Activated CD4-positive, alpha-beta T cell treated with anti-CD3 and anti-CD28 coated beads for 36 hours (primary cell): ENCODE measurements around the gene TCF12. TPM values are rescaled to one million over a fixed set of nuclear protein-coding genes. Genes with fewer than 3 reads are reported as not detected.

Source experiments
- ATAC-seq: fragments of 200-7000 bp; cut with Tn5 transposase; one replicate; pipeline ENCODE4 v1.10.0; 2021; ENCODE audit warnings: mild to moderate bottlenecking, moderate library complexity
- CTCF ChIA-PET: fragments of 350-600 bp; sonication (Branson Sonifier 250); formaldehyde crosslinking; loops from one replicate; lab custom pipeline; 2021; ENCODE audit warnings: antibody characterized with exemption; lab: Charles Lee
- POLR2A ChIA-PET: fragments of 350-600 bp; sonication (Branson Sonifier 250); formaldehyde crosslinking; loops from one replicate; lab custom pipeline; 2021; ENCODE audit warnings: antibody characterized with exemption, inconsistent platforms; lab: Charles Lee
- DNase-seq: peaks from one replicate; pipeline ENCODE4 v3.0.0-alpha.2; 2020
- H3K27ac Mint-ChIP-seq: one replicate; pipeline ENCODE4 v1.8.0; 2021; ENCODE audit warnings: mixed read lengths
- H3K27me3 Mint-ChIP-seq: one replicate; pipeline ENCODE4 v1.8.0; 2021; ENCODE audit warnings: mixed read lengths
- H3K36me3 Mint-ChIP-seq: one replicate; pipeline ENCODE4 v1.8.0; 2021; ENCODE audit warnings: low read depth, mixed read lengths
- H3K4me1 Mint-ChIP-seq: one replicate; pipeline ENCODE4 v1.8.0; 2021; ENCODE audit warnings: mixed read lengths
- H3K4me3 Mint-ChIP-seq: one replicate; pipeline ENCODE4 v1.8.0; 2021; ENCODE audit warnings: mild to moderate bottlenecking, moderate library complexity, mixed read lengths
- H3K9me3 Mint-ChIP-seq: one replicate; pipeline ENCODE4 v1.8.0; 2021; ENCODE audit warnings: low read depth, mixed read lengths
- intact Hi-C, 2 experiments: fragments of 100-400 bp; cut with DNase I in 1 of 2; cut with micrococcal nuclease in 1 of 2; formaldehyde crosslinking; loops; one replicate each; pipeline versions ENCODE4 v1.14.2 to v1.15.1; 2022 to 2024; cut with DNase I, micrococcal nuclease
- total RNA-seq, 2 experiments: library from RNA; stranded (reverse); gene quantifications; one replicate each; pipeline ENCODE4 v1.2.3, GENCODE V29; 2021

Gene TCF12
- total RNA-seq, 2 experiments from 2014 or later, result 61.1 to 74.9 TPM

- intact Hi-C loops, result no loop called here
- Mint-ChIP-seq H3K27ac (no peak overlapping the region), H3K4me1 (peaks cover 19% of the 10 kb centered on the region), H3K27me3 (no peaks in the 10 kb centered on the region), H3K9me3 (no peaks in the 10 kb centered on the region), H3K36me3 (no peaks in the 10 kb centered on the region), H3K4me3 (no peak overlapping the region)
- DNase-seq, result no peak
- no peak for ATAC-seq
- CTCF ChIA-PET, result no interaction called here
- POLR2A ChIA-PET, result no interaction called here
Observed at GRCh38 chr15:57114070-57114469, 195.6 kb downstream of the TCF12 start.

GRCh38 chr15:57118013-57118799, 199.8 kb downstream of the TCF12 start:
- Mint-ChIP-seq H3K27me3 (no peaks in the 10 kb centered on the region), H3K36me3 (peaks cover 3% of the 10 kb centered on the region), H3K27ac (no peak overlapping the region), H3K4me3 (no peak overlapping the region), H3K4me1 (peaks cover 15% of the 10 kb centered on the region), H3K9me3 (no peaks in the 10 kb centered on the region)
- intact Hi-C loops, result no loop called here
- ChIA-PET POLR2A (no interaction called here), CTCF (no interaction called here)
- peak; percentile 26 for ATAC-seq
- DNase-seq, result no peak

GRCh38 chr15:57122080-57122840, 203.8 kb downstream of the TCF12 start:
- DNase-seq, result no peak
- Mint-ChIP-seq H3K4me1 (peaks cover 13% of the 10 kb centered on the region), H3K27ac (no peak overlapping the region), H3K27me3 (no peaks in the 10 kb centered on the region), H3K9me3 (no peaks in the 10 kb centered on the region), H3K4me3 (no peak overlapping the region), H3K36me3 (peaks cover 13% of the 10 kb centered on the region)
- intact Hi-C loops, result no loop called here
- ChIA-PET CTCF (interaction anchor here (0.6 to 0.8 kb wide), 3 partner anchors 16 to 345 kb away, joined by 3 to 4 read pairs (median 3); no protein-coding TSS in a partner anchor), POLR2A (no interaction called here)
- ATAC-seq, result no peak

GRCh38 chr15:57124036-57124435, 205.6 kb downstream of the TCF12 start:
- CTCF ChIA-PET, result interaction anchor here (0.6 to 1.0 kb wide), 2 partner anchors 9 to 1047 kb away, joined by 3 read pairs; no protein-coding TSS in a partner anchor
- H3K9me3 Mint-ChIP-seq, result no peaks in the 10 kb centered on the region
- intact Hi-C loops, result no loop called here
- peaks cover 6% of the 10 kb centered on the region for H3K4me1 Mint-ChIP-seq
- ATAC-seq, result no peak
- DNase-seq, result no peak
- no peaks in the 10 kb centered on the region for H3K27me3 Mint-ChIP-seq
- H3K4me3 Mint-ChIP-seq, result no peak overlapping the region
- no peak overlapping the region for H3K27ac Mint-ChIP-seq
- POLR2A ChIA-PET, result no interaction called here
- peaks cover 13% of the 10 kb centered on the region for H3K36me3 Mint-ChIP-seq

GRCh38 chr15:57129064-57129463, 210.6 kb downstream of the TCF12 start:
- ATAC-seq, result no peak

GRCh38 chr15:57130956-57131355, 212.5 kb downstream of the TCF12 start:
- POLR2A ChIA-PET, result no interaction called here
- H3K9me3 Mint-ChIP-seq, result no peaks in the 10 kb centered on the region
- peaks cover 44% of the 10 kb centered on the region for H3K4me1 Mint-ChIP-seq

More at GRCh38 chr15:57129064-57129463, 210.6 kb downstream of the TCF12 start:
- H3K9me3 Mint-ChIP-seq, result no peaks in the 10 kb centered on the region
- peaks cover 20% of the 10 kb centered on the region for H3K36me3 Mint-ChIP-seq
- no peak for DNase-seq
- H3K4me3 Mint-ChIP-seq, result no peak overlapping the region
- POLR2A ChIA-PET, result no interaction called here
- intact Hi-C loops, result no loop called here
- no peaks in the 10 kb centered on the region for H3K27me3 Mint-ChIP-seq
- no peak overlapping the region for H3K27ac Mint-ChIP-seq
- CTCF ChIA-PET, result interaction anchor here (1.4 kb wide), 1 partner anchor 10 kb away, joined by 7 read pairs; no protein-coding TSS in a partner anchor
- H3K4me1 Mint-ChIP-seq, result peaks cover 32% of the 10 kb centered on the region

GRCh38 chr15:57133127-57133968, 214.9 kb downstream of the TCF12 start:
- intact Hi-C loops, result loop anchor here in 1 of 2 experiments (1.0 to 5.0 kb wide), 2 partner anchors 215 to 246 kb away; partner anchors contain the start of gene TCF12
- H3K36me3 Mint-ChIP-seq, result peaks cover 12% of the 10 kb centered on the region
- H3K27ac Mint-ChIP-seq, result no peak overlapping the region
- ChIA-PET POLR2A (no interaction called here), CTCF (interaction anchor here (0.6 to 1.2 kb wide), 3 partner anchors 13 to 633 kb away, joined by 3 to 5 read pairs (median 5); no protein-coding TSS in a partner anchor)
- H3K4me3 Mint-ChIP-seq, result no peak overlapping the region
- peaks cover 44% of the 10 kb centered on the region for H3K4me1 Mint-ChIP-seq
- ATAC-seq (peak; percentile 89), DNase-seq (peak; percentile 28)
- no peaks in the 10 kb centered on the region for H3K27me3 Mint-ChIP-seq
- H3K9me3 Mint-ChIP-seq, result no peaks in the 10 kb centered on the region

More at GRCh38 chr15:57130956-57131355, 212.5 kb downstream of the TCF12 start:
- intact Hi-C loops, result loop anchor here in 1 of 2 experiments (5.0 kb wide), 1 partner anchor 244 kb away; no protein-coding TSS in a partner anchor
- CTCF ChIA-PET, result interaction anchor here (1.4 kb wide), 1 partner anchor 19 kb away, joined by 3 read pairs; no protein-coding TSS in a partner anchor
- DNase-seq (no peak), ATAC-seq (no peak)
- peaks cover 17% of the 10 kb centered on the region for H3K36me3 Mint-ChIP-seq
- no peaks in the 10 kb centered on the region for H3K27me3 Mint-ChIP-seq
- no peak overlapping the region for H3K4me3 Mint-ChIP-seq
- H3K27ac Mint-ChIP-seq, result no peak overlapping the region

GRCh38 chr15:57134071-57134605, 215.7 kb downstream of the TCF12 start:
- intact Hi-C loops, result loop anchor here in 1 of 2 experiments (5.0 kb wide), 1 partner anchor 247 kb away; no protein-coding TSS in a partner anchor
- POLR2A ChIA-PET, result no interaction called here

GRCh38 chr15:57134851-57135250, 216.4 kb downstream of the TCF12 start:
- no peak overlapping the region for H3K4me3 Mint-ChIP-seq
- ChIA-PET CTCF (interaction anchor here (0.8 to 1.1 kb wide), 4 partner anchors 10 to 19 kb away, joined by 3 to 4 read pairs (median 3); no protein-coding TSS in a partner anchor), POLR2A (no interaction called here)
- H3K27ac Mint-ChIP-seq, result no peak overlapping the region
- peaks cover 11% of the 10 kb centered on the region for H3K36me3 Mint-ChIP-seq
- intact Hi-C loops, result loop anchor here in 1 of 2 experiments (5.0 kb wide), 1 partner anchor 248 kb away; no protein-coding TSS in a partner anchor
- H3K27me3 Mint-ChIP-seq, result no peaks in the 10 kb centered on the region
- H3K4me1 Mint-ChIP-seq, result peaks cover 38% of the 10 kb centered on the region
- H3K9me3 Mint-ChIP-seq, result no peaks in the 10 kb centered on the region
- DNase-seq, result no peak
- ATAC-seq, result no peak

More at GRCh38 chr15:57134071-57134605, 215.7 kb downstream of the TCF12 start:
- CTCF ChIA-PET, result interaction anchor here (0.9 kb wide), 2 partner anchors 11 to 12 kb away, joined by 3 to 4 read pairs; no protein-coding TSS in a partner anchor
- no peak for ATAC-seq
- Mint-ChIP-seq H3K27me3 (no peaks in the 10 kb centered on the region), H3K4me1 (peaks cover 41% of the 10 kb centered on the region), H3K36me3 (peaks cover 12% of the 10 kb centered on the region), H3K9me3 (no peaks in the 10 kb centered on the region), H3K27ac (no peak overlapping the region), H3K4me3 (no peak overlapping the region)
- no peak for DNase-seq

- Mint-ChIP-seq H3K27me3 (no peaks in the 10 kb centered on the region), H3K27ac (no peak overlapping the region), H3K9me3 (no peaks in the 10 kb centered on the region), H3K36me3 (peaks cover 8% of the 10 kb centered on the region), H3K4me1 (peaks cover 33% of the 10 kb centered on the region), H3K4me3 (no peak overlapping the region)
- ATAC-seq, result no peak
- CTCF ChIA-PET, result interaction anchor here (1.1 to 1.5 kb wide), 2 partner anchors 10 to 12 kb away, joined by 3 to 7 read pairs; no protein-coding TSS in a partner anchor
- DNase-seq, result no peak
- intact Hi-C loops, result no loop called here
- POLR2A ChIA-PET, result no interaction called here
Observed at GRCh38 chr15:57135800-57136199, 217.4 kb downstream of the TCF12 start.
